Central memory CD8-positive, alpha-beta T cell (primary cell): ENCODE data around the gene ERH.

Experiments
- ATAC-seq: fragments of 150-1000 bp; cut with Tn5 transposase; replicated peaks from 2 replicates; pipeline ENCODE4 v1.10.0; 2022; ENCODE audit warnings: mild to moderate bottlenecking, moderate FRiP score, moderate number of reproducible peaks; ENCODE audit not compliant: poor library complexity, severe bottlenecking; ENCODE audit errors: extremely low read depth
- DNase-seq, 2 donors: peaks; one replicate each; pipeline ENCODE4 v3.0.0; 2021; ENCODE audit warnings: low spot score in 2 of 2
- H3K27ac Mint-ChIP-seq: one replicate; pipeline ENCODE4 v1.8.0; 2022; ENCODE audit warnings: low read depth, mild to moderate bottlenecking, moderate library complexity, mixed read lengths
- H3K27me3 Mint-ChIP-seq: one replicate; pipeline ENCODE4 v1.8.0; 2022; ENCODE audit warnings: mixed read lengths
- H3K36me3 Mint-ChIP-seq: one replicate; pipeline ENCODE4 v1.8.0; 2022; ENCODE audit warnings: mild to moderate bottlenecking, moderate library complexity, mixed read lengths; ENCODE audit not compliant: insufficient read depth
- H3K4me1 Mint-ChIP-seq: one replicate; pipeline ENCODE4 v1.8.0; 2022; ENCODE audit warnings: mixed read lengths
- H3K4me3 Mint-ChIP-seq: one replicate; pipeline ENCODE4 v1.8.0; 2022; ENCODE audit warnings: mild to moderate bottlenecking, moderate library complexity, mixed read lengths
- H3K9me3 Mint-ChIP-seq: one replicate; pipeline ENCODE4 v1.8.0; 2022; ENCODE audit warnings: mixed read lengths

ERH gene

GRCh38 chr14:69363055-69363454, 35.0 kb downstream of the ERH start:
- Mint-ChIP-seq H3K27ac (no peak overlapping the region), H3K9me3 (no peaks in the 10 kb centered on the region), H3K4me3 (no peak overlapping the region), H3K4me1 (no peaks in the 10 kb centered on the region), H3K27me3 (peaks cover 14% of the 10 kb centered on the region), H3K36me3 (no peaks in the 10 kb centered on the region)
- DNase-seq = no peak
- ATAC-seq = no peak

DNA sequence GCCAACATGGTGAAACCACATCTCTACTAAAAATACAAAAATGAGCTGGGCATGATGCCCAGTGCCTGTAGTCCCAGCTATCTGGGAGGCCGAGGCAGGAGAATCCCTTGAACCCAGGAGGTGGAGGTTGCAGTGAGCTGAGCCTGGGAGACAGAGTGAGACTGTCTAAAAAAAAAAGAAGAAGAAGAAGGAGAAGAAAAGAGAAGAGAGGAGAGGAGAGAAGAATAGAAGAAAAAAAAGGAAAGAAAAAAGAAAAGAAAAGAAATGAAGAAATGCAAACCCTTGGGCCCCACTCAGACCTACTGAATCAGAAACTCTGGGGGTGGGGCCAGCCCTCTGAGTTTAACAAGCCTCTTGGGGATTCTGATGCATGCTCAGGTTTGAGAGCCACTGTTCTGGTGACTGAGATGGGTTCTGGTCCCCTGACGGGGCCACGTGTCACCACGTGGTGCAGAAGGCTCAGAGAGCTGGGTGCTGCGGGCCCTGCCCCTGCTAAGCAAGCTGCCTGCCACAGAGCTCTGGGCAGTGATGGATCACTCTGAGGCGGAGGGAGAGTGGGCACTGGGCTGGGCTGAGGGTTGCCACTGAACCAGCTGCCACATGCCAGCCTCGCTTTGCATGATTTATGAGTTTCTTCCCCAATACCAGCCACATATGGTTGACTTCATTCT, 37.5 kb downstream of the ERH start:
- Mint-ChIP-seq H3K4me3 (no peak overlapping the region), H3K27ac (no peak overlapping the region), H3K27me3 (peaks cover 22% of the 10 kb centered on the region), H3K9me3 (no peaks in the 10 kb centered on the region), H3K36me3 (no peaks in the 10 kb centered on the region), H3K4me1 (peaks cover under 1% of the 10 kb centered on the region)
- no peak for DNase-seq
- no peak for ATAC-seq

DNA sequence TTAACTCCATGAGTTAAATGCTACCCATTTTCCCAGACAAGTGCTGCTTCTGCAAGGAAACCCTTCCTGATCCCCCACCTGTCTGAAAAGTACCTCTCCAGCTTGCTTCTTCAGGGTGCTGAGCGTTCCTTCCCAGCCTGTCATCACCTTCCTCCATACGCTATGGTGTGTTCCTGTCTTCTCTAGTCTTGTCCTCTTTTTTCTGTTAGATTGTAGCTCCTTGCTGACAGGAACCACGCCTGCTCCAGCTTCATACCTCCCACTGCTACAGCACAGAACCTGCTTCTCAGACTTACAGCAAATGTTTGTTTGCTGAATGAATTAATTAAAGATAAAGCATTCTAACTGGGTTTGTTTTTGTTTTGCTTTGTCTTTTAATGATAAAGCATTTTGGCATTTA, 39.1 kb downstream of the ERH start:
- Mint-ChIP-seq H3K4me1 (peaks cover 16% of the 10 kb centered on the region), H3K4me3 (no peak overlapping the region), H3K36me3 (no peaks in the 10 kb centered on the region), H3K27ac (no peak overlapping the region), H3K27me3 (peaks cover 22% of the 10 kb centered on the region), H3K9me3 (no peaks in the 10 kb centered on the region)
- ATAC-seq (no peak), DNase-seq (no peak)

DNA sequence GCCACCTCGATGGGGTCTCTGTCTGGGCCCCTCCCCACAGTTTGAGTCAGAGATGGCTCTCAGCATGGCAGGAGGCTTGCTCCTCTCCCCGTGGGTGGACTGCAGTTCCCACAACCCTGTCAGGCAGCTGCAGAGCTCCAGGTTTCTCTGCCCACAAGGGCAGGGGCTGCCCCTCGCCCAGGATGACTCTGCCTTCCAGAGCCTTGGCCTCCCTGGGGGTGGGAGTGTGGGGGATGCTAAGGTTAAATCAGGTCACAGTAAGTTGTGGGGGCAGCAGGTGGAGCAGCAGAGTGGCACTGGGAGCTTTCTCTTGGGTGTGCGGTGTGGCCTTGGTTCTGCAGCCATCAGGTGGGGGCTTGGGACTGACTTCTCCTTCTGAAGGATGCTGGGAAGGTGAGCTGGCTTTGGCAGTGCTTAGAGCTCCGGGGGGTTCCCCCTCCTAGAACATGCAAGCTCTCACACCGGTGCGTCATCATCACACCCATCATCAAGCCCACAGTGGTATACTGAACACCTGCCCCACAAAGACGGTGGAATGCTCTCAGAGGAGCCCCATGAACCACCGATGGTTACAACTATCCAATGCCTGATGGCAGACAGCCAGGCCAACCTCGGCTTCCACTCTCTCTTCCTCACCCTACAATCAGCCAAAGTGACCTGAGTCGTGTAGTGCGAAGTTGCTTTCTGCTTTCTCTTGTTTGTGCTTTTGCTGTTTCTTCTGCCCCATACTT, 39.7 kb downstream of the ERH start:
- no peaks in the 10 kb centered on the region for H3K36me3 Mint-ChIP-seq
- H3K27me3 Mint-ChIP-seq = peaks cover 22% of the 10 kb centered on the region
- ATAC-seq (no peak), DNase-seq (no peak)
- H3K27ac Mint-ChIP-seq = no peak overlapping the region
- H3K4me3 Mint-ChIP-seq = no peak overlapping the region
- H3K4me1 Mint-ChIP-seq = peaks cover 16% of the 10 kb centered on the region
- no peaks in the 10 kb centered on the region for H3K9me3 Mint-ChIP-seq

- DNase-seq (no peak), ATAC-seq (no peak)
- Mint-ChIP-seq H3K9me3 (no peaks in the 10 kb centered on the region), H3K4me1 (peaks cover 16% of the 10 kb centered on the region), H3K4me3 (no peak overlapping the region), H3K36me3 (no peaks in the 10 kb centered on the region), H3K27ac (no peak overlapping the region), H3K27me3 (peaks cover 22% of the 10 kb centered on the region)
These were observed 40.4 kb downstream of the ERH start for GRCh38 chr14:69357544-69358200.

- peaks cover 22% of the 10 kb centered on the region for H3K27me3 Mint-ChIP-seq
- H3K4me1 Mint-ChIP-seq = peaks cover 16% of the 10 kb centered on the region
- no peaks in the 10 kb centered on the region for H3K9me3 Mint-ChIP-seq
- DNase-seq (no peak), ATAC-seq (no peak)
- H3K27ac Mint-ChIP-seq = no peak overlapping the region
- H3K36me3 Mint-ChIP-seq = no peaks in the 10 kb centered on the region
- H3K4me3 Mint-ChIP-seq = no peak overlapping the region
These were observed 41.1 kb downstream of the ERH start for GRCh38 chr14:69356903-69357543.

- Mint-ChIP-seq H3K27me3 (peaks cover 22% of the 10 kb centered on the region), H3K4me3 (no peak overlapping the region), H3K9me3 (no peaks in the 10 kb centered on the region), H3K4me1 (peaks cover 16% of the 10 kb centered on the region), H3K27ac (no peak overlapping the region), H3K36me3 (no peaks in the 10 kb centered on the region)
- DNase-seq (no peak), ATAC-seq (no peak)
These were observed 42.4 kb downstream of the ERH start for GRCh38 chr14:69355607-69356281.

DNA sequence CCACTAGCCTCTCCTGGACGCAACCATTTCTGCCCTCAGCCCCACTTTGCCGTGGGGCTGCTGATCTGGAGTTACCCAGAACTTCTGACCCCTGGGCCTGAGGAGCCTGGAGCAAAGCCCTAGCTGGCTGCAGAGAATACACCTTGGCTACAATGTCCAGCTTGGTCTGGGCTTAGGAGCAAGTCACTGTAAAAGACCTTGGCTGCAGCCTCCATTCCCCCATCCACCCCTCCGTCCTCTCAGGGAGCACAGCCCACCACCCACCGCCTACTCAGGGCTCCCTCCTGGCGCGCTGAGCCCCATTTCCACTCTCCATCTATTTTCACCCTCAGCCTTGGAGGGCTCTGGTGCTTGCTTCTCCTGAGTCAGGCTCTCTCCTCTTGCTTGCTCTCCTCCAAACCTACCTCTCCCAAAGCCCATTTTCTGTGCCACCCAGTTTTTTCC, 42.9 kb downstream of the ERH start:
- Mint-ChIP-seq H3K36me3 (no peaks in the 10 kb centered on the region), H3K9me3 (no peaks in the 10 kb centered on the region), H3K4me3 (peak overlapping the region; percentile 50), H3K27ac (peak overlapping the region; percentile 82), H3K27me3 (peaks cover 22% of the 10 kb centered on the region), H3K4me1 (peaks cover 16% of the 10 kb centered on the region)
- no peak for ATAC-seq
- no peak for DNase-seq

GRCh38 chr14:69354383-69355153, 43.5 kb downstream of the ERH start:
- H3K27ac Mint-ChIP-seq = peak overlapping the region; percentile 82
- ATAC-seq (peak; percentile 74), DNase-seq (no peak)
- peaks cover 26% of the 10 kb centered on the region for H3K27me3 Mint-ChIP-seq
- H3K9me3 Mint-ChIP-seq = no peaks in the 10 kb centered on the region
- H3K4me3 Mint-ChIP-seq = peak overlapping the region; percentile 50
- peaks cover 16% of the 10 kb centered on the region for H3K4me1 Mint-ChIP-seq
- no peaks in the 10 kb centered on the region for H3K36me3 Mint-ChIP-seq

GRCh38 chr14:69353168-69353567, 44.9 kb downstream of the ERH start:
- DNase-seq (no peak), ATAC-seq (no peak)
- Mint-ChIP-seq H3K4me3 (no peak overlapping the region), H3K4me1 (peaks cover 16% of the 10 kb centered on the region), H3K9me3 (no peaks in the 10 kb centered on the region), H3K27me3 (peaks cover 18% of the 10 kb centered on the region), H3K36me3 (no peaks in the 10 kb centered on the region), H3K27ac (no peak overlapping the region)

DNA sequence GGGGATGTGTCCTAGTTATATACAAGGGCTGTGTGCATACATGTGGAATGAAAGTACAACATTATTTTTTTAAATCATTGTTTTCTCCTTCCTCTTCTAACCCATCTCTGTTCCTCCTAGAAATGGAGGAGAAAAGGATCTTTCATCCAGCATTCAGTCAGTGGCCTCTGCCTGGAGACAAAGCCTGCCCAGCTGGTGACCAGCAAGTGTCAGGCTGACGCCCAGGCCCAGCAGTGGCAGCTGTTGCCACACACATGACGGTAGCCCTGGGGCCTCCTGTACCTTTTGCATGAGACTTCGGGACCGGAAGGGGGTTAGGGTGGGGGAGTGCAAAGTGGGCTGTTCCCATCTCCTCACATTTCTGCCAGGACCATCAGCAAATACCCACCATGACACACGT, 46.2 kb downstream of the ERH start:
- no peak overlapping the region for H3K4me3 Mint-ChIP-seq
- H3K27me3 Mint-ChIP-seq = peaks cover 21% of the 10 kb centered on the region
- no peak overlapping the region for H3K27ac Mint-ChIP-seq
- H3K36me3 Mint-ChIP-seq = no peaks in the 10 kb centered on the region
- no peaks in the 10 kb centered on the region for H3K9me3 Mint-ChIP-seq
- ATAC-seq = no peak
- H3K4me1 Mint-ChIP-seq = peaks cover 16% of the 10 kb centered on the region
- no peak for DNase-seq

GRCh38 chr14:69351385-69351784, 46.7 kb downstream of the ERH start:
- DNase-seq = no peak
- no peak overlapping the region for H3K27ac Mint-ChIP-seq
- ATAC-seq = no peak
- H3K9me3 Mint-ChIP-seq = no peaks in the 10 kb centered on the region
- H3K4me3 Mint-ChIP-seq = no peak overlapping the region
- peaks cover 16% of the 10 kb centered on the region for H3K4me1 Mint-ChIP-seq
- no peaks in the 10 kb centered on the region for H3K36me3 Mint-ChIP-seq
- peaks cover 22% of the 10 kb centered on the region for H3K27me3 Mint-ChIP-seq
